Peyer's patch (tissue), 4 donors: Measurements from ENCODE around the gene TBXAS1. TPM values are rescaled to one million over a fixed set of nuclear protein-coding genes. Genes with fewer than 3 reads are reported as not detected.

Source experiments
- DNase-seq, 3 donors: peaks; one replicate each; pipeline ENCODE4 v3.0.0-alpha.2; 2017 to 2019
- H3K27ac ChIP-seq, 4 donors: fragments of 200-600 bp; sonication (generic); one replicate each; pipeline ENCODE4 v1.5.1; 2016 to 2019
- H3K27me3 ChIP-seq, 2 donors: fragments of 200-600 bp; sonication (generic); one replicate each; pipeline ENCODE4 v1.5.1; 2019
- H3K36me3 ChIP-seq, 3 donors: fragments of 200-600 bp; sonication (generic); one replicate each; pipeline ENCODE4 v1.5.1; 2016 to 2019
- H3K4me1 ChIP-seq, 4 donors: fragments of 200-600 bp; sonication (generic); one replicate each; pipeline ENCODE4 v1.5.1; 2016 to 2019
- H3K4me3 ChIP-seq, 4 donors: fragments of 200-600 bp; sonication (generic); 1 replicate in 3 of 4; 2 replicates in 1 of 4; pipeline ENCODE4 v1.5.1; 2016 to 2019; ENCODE audit warnings: mild to moderate bottlenecking in 1 of 4
- H3K9me3 ChIP-seq, 4 donors: fragments of 200-600 bp; sonication (generic); one replicate each; pipeline ENCODE4 v1.5.1; 2016 to 2019; ENCODE audit warnings: mild to moderate bottlenecking in 1 of 4
- POLR2A ChIP-seq, 2 donors: fragments of 450-650 bp; IDR thresholded peaks; one replicate each; pipeline ENCODE4 v1.5.1; 2017; ENCODE audit warnings: antibody characterized with exemption in 2 of 2, mild to moderate bottlenecking in 2 of 2, moderate library complexity in 2 of 2
- total RNA-seq, 4 donors: library from RNA; depleted of rRNA; stranded (reverse); fragments of >200 nt; gene quantifications; one replicate each; pipeline ENCODE4 v1.1.0, GENCODE V29; 2016
- TF ChIP-seq, protein P1 (sequence below), 6 experiments: fragments of 450-650 bp in 4 of 6; fragments of 200-600 bp in 2 of 6; sonication (generic) in 1 of 6; IDR thresholded peaks; one replicate each; pipeline ENCODE4 v1.5.1; 2017 to 2019; ENCODE audit warnings: antibody characterized with exemption in 6 of 6, mild to moderate bottlenecking in 3 of 6, moderate library complexity in 1 of 6

Gene TBXAS1
- total RNA-seq, 4 donors from 2014 or later, result 11.2 to 227 (median 33.9) TPM

DNA sequence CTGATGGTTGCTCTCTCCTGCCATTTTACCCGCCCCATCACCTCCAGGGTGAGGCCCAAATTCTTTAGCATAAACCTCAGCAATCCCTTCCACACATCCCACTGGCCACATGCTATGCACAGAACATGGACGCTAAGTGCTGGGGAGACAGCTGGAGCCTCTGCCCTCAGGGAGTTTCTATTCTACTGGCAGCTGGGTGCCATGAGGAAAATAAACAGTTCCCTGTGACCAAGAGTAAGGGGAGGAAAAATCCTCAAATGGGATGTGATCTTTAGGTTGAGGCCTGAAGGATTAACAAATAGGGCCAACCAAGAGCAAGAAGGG is 232.5 kb downstream of the TBXAS1 start:
- Histone ChIP-seq H3K4me3 (peak overlapping the region; percentile 51 to 95 (median 82)), H3K27ac (peak overlapping the region; percentile 80 to 96 (median 96)), H3K4me1 (peaks cover 3 to 38% (median 13%) of the 10 kb centered on the region in 4 donors), H3K27me3 (no peaks in the 10 kb centered on the region), H3K36me3 (peaks cover 0 to 5% (median 0%) of the 10 kb centered on the region in 3 donors), H3K9me3 (no peaks in the 10 kb centered on the region)
- no peak for DNase-seq
- TF ChIP-seq, protein P1, sequence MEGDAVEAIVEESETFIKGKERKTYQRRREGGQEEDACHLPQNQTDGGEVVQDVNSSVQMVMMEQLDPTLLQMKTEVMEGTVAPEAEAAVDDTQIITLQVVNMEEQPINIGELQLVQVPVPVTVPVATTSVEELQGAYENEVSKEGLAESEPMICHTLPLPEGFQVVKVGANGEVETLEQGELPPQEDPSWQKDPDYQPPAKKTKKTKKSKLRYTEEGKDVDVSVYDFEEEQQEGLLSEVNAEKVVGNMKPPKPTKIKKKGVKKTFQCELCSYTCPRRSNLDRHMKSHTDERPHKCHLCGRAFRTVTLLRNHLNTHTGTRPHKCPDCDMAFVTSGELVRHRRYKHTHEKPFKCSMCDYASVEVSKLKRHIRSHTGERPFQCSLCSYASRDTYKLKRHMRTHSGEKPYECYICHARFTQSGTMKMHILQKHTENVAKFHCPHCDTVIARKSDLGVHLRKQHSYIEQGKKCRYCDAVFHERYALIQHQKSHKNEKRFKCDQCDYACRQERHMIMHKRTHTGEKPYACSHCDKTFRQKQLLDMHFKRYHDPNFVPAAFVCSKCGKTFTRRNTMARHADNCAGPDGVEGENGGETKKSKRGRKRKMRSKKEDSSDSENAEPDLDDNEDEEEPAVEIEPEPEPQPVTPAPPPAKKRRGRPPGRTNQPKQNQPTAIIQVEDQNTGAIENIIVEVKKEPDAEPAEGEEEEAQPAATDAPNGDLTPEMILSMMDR (IDR thresholded peaks at IDR 0.05), result no peak
- no peak for TF ChIP-seq POLR2A (IDR thresholded peaks at IDR 0.05)

DNA sequence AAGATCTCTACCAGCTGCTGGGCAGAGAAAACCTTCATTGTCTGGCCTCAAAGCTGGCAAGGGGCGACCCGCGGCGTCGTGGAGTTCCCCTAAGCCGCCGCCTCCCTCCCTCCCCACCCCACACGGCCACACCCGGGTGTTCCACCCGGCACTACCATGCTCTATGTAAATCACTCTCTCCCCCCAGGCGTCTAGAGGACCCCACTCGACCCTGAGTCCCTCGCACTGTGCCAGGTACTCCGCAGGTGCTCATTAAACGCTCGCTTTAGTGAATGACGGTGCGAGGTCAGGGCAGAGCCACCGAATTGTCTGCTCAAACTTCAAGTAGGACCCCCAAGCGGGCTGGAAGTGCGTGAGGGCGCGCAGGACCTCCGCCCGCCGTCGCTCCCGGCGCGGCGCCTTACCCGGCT is 233.1 kb downstream of the TBXAS1 start:
- Histone ChIP-seq H3K27ac (peak overlapping the region; percentile 80 to 96 (median 96)), H3K36me3 (no peaks in the 10 kb centered on the region), H3K4me3 (peak overlapping the region; percentile 51 to 95 (median 82)), H3K9me3 (no peaks in the 10 kb centered on the region), H3K4me1 (peaks cover 3 to 38% (median 13%) of the 10 kb centered on the region in 4 donors), H3K27me3 (no peaks in the 10 kb centered on the region)
- DNase-seq, result peak in 2 of 3 donors; percentile 61 to 73
- no peak for TF ChIP-seq POLR2A (IDR thresholded peaks at IDR 0.05)
- TF ChIP-seq, protein P1 (IDR thresholded peaks at IDR 0.05), result no peak

GRCh38 chr7:140062528-140063299 is 233.7 kb downstream of the TBXAS1 start, which contains the start of gene PARP12:
Gene PARP12 (minus strand): TSS chr7:140062951. CDS start chr7:140062847, 104 bp downstream.
- Histone ChIP-seq H3K4me3 (peak within 1 kb of the TSS; percentile 51 to 95 (median 82)), H3K27ac (peak within 1 kb of the TSS; percentile 80 to 96 (median 96)), H3K4me1 (peaks cover 3 to 38% (median 13%) of the 10 kb centered on the region in 4 donors), H3K9me3 (peaks cover 0 to 4% (median 0%) of the 10 kb centered on the region in 4 donors), H3K27me3 (no peaks in the 10 kb centered on the region), H3K36me3 (no peaks in the 10 kb centered on the region)
- peak; percentile 77 to 86 for TF ChIP-seq POLR2A (IDR thresholded peaks at IDR 0.05)
- TF ChIP-seq, protein P1 (IDR thresholded peaks at IDR 0.05), result peak in 2 of 6 experiments; percentile 4 to 5
- peak; percentile 92 to 97 (median 96) for DNase-seq

- DNase-seq, result no peak
- Histone ChIP-seq H3K36me3 (no peaks in the 10 kb centered on the region), H3K27ac (no peak overlapping the region), H3K9me3 (peaks cover 0 to 4% (median 0%) of the 10 kb centered on the region in 4 donors), H3K27me3 (no peaks in the 10 kb centered on the region), H3K4me1 (peaks cover 0 to under 1% (median 0%) of the 10 kb centered on the region in 4 donors), H3K4me3 (no peak overlapping the region)
- TF ChIP-seq, protein P1 (IDR thresholded peaks at IDR 0.05), result no peak
- TF ChIP-seq POLR2A (IDR thresholded peaks at IDR 0.05), result no peak
These were observed 238.0 kb downstream of the TBXAS1 start for GRCh38 chr7:140067052-140067451.

GRCh38 chr7:140068033-140068432 is 239.0 kb downstream of the TBXAS1 start:
- no peak for TF ChIP-seq POLR2A (IDR thresholded peaks at IDR 0.05)
- TF ChIP-seq, protein P1 (IDR thresholded peaks at IDR 0.05), result no peak
- Histone ChIP-seq H3K9me3 (peaks cover 0 to 4% (median 0%) of the 10 kb centered on the region in 4 donors), H3K27me3 (no peaks in the 10 kb centered on the region), H3K4me3 (no peak overlapping the region), H3K36me3 (no peaks in the 10 kb centered on the region), H3K27ac (no peak overlapping the region), H3K4me1 (no peaks in the 10 kb centered on the region)
- no peak for DNase-seq
